Thymus (tissue), 11 donors: Measurements from ENCODE around the gene LGR5. TPM values are rescaled to one million over a fixed set of nuclear protein-coding genes. Genes with fewer than 3 reads are reported as not detected.
A peak's percentile ranks its signal among the peaks of the same experiment; 100 is the strongest.

ENCODE experiments used
- DNase-seq, 9 donors: peaks; one replicate each; pipeline ENCODE4 v3.0.0-alpha.2; 2013; ENCODE audit warnings: low spot score in 9 of 9, low read depth in 6 of 9, missing footprints in 1 of 9
- H3K27ac ChIP-seq, 2 donors: one replicate each; pipeline ENCODE4 v1.5.1; 2013; ENCODE audit warnings: control low read depth in 1 of 2, low read depth in 1 of 2, low read length in 1 of 2, mild to moderate bottlenecking in 1 of 2, moderate library complexity in 1 of 2
- H3K27me3 ChIP-seq, 2 donors: one replicate each; pipeline ENCODE4 v1.5.1; 2013; ENCODE audit warnings: low read length in 1 of 2; ENCODE audit not compliant: control insufficient read depth in 2 of 2, insufficient read depth in 1 of 2
- H3K36me3 ChIP-seq, 2 donors: one replicate each; pipeline ENCODE4 v1.5.1; 2013; ENCODE audit warnings: low read length in 1 of 2, mild to moderate bottlenecking in 1 of 2, moderate library complexity in 1 of 2; ENCODE audit not compliant: control insufficient read depth in 2 of 2, insufficient read depth in 2 of 2
- H3K4me1 ChIP-seq, 2 donors: one replicate each; pipeline ENCODE4 v1.5.1; 2013; ENCODE audit warnings: low read length in 2 of 2; ENCODE audit not compliant: control insufficient read depth in 2 of 2, insufficient read depth in 2 of 2
- H3K4me3 ChIP-seq, 2 donors: one replicate each; pipeline ENCODE4 v1.5.1; 2013; ENCODE audit warnings: low read length in 2 of 2, control low read depth in 1 of 2, mild to moderate bottlenecking in 1 of 2
- H3K9me3 ChIP-seq, 2 donors: one replicate each; pipeline ENCODE4 v1.5.1; 2013; ENCODE audit warnings: low read length in 1 of 2, mild to moderate bottlenecking in 1 of 2; ENCODE audit not compliant: control insufficient read depth in 2 of 2, insufficient read depth in 1 of 2
- WGBS: extraction: QIAGEN DNeasy Blood & Tissue Kit; methylation state at CpG from one replicate; pipeline ENCODE4 v1.1.7; 2013; 5-methylcytosine and 5-hydroxymethylcytosine counted together
- polyA plus RNA-seq: library from polyadenylated mRNA; stranded (reverse); fragments of 200-250 nt; gene quantifications from one replicate; pipeline ENCODE4 v1.2.3, GENCODE V29; 2013
- total RNA-seq: library from RNA; stranded (reverse); fragments of 120-200 nt; gene quantifications from one replicate; pipeline ENCODE4 v1.2.4, GENCODE V29; 2013
- donor health status: healthy.

Gene LGR5
- total and polyA plus RNA-seq, 2 donors = 0.27 to 0.42 TPM

GRCh38 chr12:71589478-71589881 is 149.9 kb downstream of the LGR5 start:
- Histone ChIP-seq H3K9me3 (no peaks in the 10 kb centered on the region), H3K36me3 (no peaks in the 10 kb centered on the region), H3K27me3 (no peaks in the 10 kb centered on the region), H3K4me3 (no peak overlapping the region), H3K27ac (peak overlapping the region in 1 of 2 donors; percentile 73), H3K4me1 (no peaks in the 10 kb centered on the region)
- WGBS = 92% methylated on average over 4 of the region's 4 CpGs
- peak in 1 of 9 donors; percentile 13 for DNase-seq

GRCh38 chr12:71591601-71592000 is 152.0 kb downstream of the LGR5 start:
- WGBS = 86% methylated on average over 2 of the region's 2 CpGs
- DNase-seq = no peak
- H3K27me3 ChIP-seq = no peaks in the 10 kb centered on the region

GRCh38 chr12:71592841-71593240 is 153.2 kb downstream of the LGR5 start:
- Histone ChIP-seq H3K4me1 (no peaks in the 10 kb centered on the region), H3K9me3 (no peaks in the 10 kb centered on the region), H3K4me3 (no peak overlapping the region), H3K27ac (no peak overlapping the region), H3K27me3 (no peaks in the 10 kb centered on the region), H3K36me3 (no peaks in the 10 kb centered on the region)
- WGBS = 84% methylated on average over 3 of the region's 3 CpGs
- DNase-seq = no peak

More at GRCh38 chr12:71591601-71592000, 152.0 kb downstream of the LGR5 start:
- Histone ChIP-seq H3K4me3 (no peak overlapping the region), H3K36me3 (no peaks in the 10 kb centered on the region), H3K9me3 (no peaks in the 10 kb centered on the region), H3K4me1 (no peaks in the 10 kb centered on the region), H3K27ac (no peak overlapping the region)

GRCh38 chr12:71594214-71594948 is 154.8 kb downstream of the LGR5 start:
- DNase-seq = no peak
- 93% methylated on average over 5 of the region's 5 CpGs for WGBS

GRCh38 chr12:71599210-71599609 is 159.6 kb downstream of the LGR5 start:
- Histone ChIP-seq H3K36me3 (no peaks in the 10 kb centered on the region), H3K9me3 (no peaks in the 10 kb centered on the region), H3K27ac (no peak overlapping the region), H3K4me1 (no peaks in the 10 kb centered on the region), H3K27me3 (no peaks in the 10 kb centered on the region), H3K4me3 (no peak overlapping the region)
- no peak for DNase-seq

More at GRCh38 chr12:71594214-71594948, 154.8 kb downstream of the LGR5 start:
- Histone ChIP-seq H3K27ac (no peak overlapping the region), H3K9me3 (no peaks in the 10 kb centered on the region), H3K36me3 (no peaks in the 10 kb centered on the region), H3K4me1 (no peaks in the 10 kb centered on the region), H3K4me3 (no peak overlapping the region), H3K27me3 (no peaks in the 10 kb centered on the region)

GRCh38 chr12:71601546-71601945 is 161.9 kb downstream of the LGR5 start:
- Histone ChIP-seq H3K4me1 (no peaks in the 10 kb centered on the region), H3K4me3 (no peak overlapping the region), H3K27ac (no peak overlapping the region), H3K27me3 (no peaks in the 10 kb centered on the region), H3K36me3 (peaks cover 0 to 3% of the 10 kb centered on the region in 2 donors), H3K9me3 (no peaks in the 10 kb centered on the region)
- DNase-seq = no peak

- no peaks in the 10 kb centered on the region for H3K4me1 ChIP-seq
- WGBS = 93% methylated on average over 10 of the region's 10 CpGs
Observed at GRCh38 chr12:71602761-71603577, 163.4 kb downstream of the LGR5 start.

GRCh38 chr12:71605039-71605438 is 165.4 kb downstream of the LGR5 start:
- no peaks in the 10 kb centered on the region for H3K9me3 ChIP-seq

More at GRCh38 chr12:71602761-71603577, 163.4 kb downstream of the LGR5 start:
- Histone ChIP-seq H3K4me3 (no peak overlapping the region), H3K27me3 (no peaks in the 10 kb centered on the region), H3K36me3 (peaks cover 0 to 12% of the 10 kb centered on the region in 2 donors), H3K27ac (no peak overlapping the region), H3K9me3 (no peaks in the 10 kb centered on the region)
- no peak for DNase-seq

More at GRCh38 chr12:71605039-71605438, 165.4 kb downstream of the LGR5 start:
- 96% methylated on average over 3 of the region's 3 CpGs for WGBS
- H3K4me1 ChIP-seq = peaks cover 0 to 4% of the 10 kb centered on the region in 2 donors
- no peak overlapping the region for H3K4me3 ChIP-seq
- H3K36me3 ChIP-seq = peaks cover 0 to 32% of the 10 kb centered on the region in 2 donors
- H3K27me3 ChIP-seq = no peaks in the 10 kb centered on the region
- no peak overlapping the region for H3K27ac ChIP-seq
- no peak for DNase-seq
